GM21786 (cell line): Measurements from ENCODE around the gene GFI1.
A peak's percentile ranks its signal among the peaks of the same experiment; 100 is the strongest.

Experiments used
- ATAC-seq: cut with Tn5 transposase; IDR thresholded peaks from one replicate; pipeline ENCODE4 v1.9.1; 2021; ENCODE audit not compliant: unreplicated experiment

Gene GFI1

GRCh38 chr1:92488832-92489231 lies 2.1 kb upstream of the GFI1 start:
- ATAC-seq, result no peak

- ATAC-seq, result no peak
Observed at GRCh38 chr1:92488416-92488815, 1.7 kb upstream of the GFI1 start.

GRCh38 chr1:92487078-92487605 lies 417 bp upstream of the GFI1 start:
- no peak for ATAC-seq

GRCh38 chr1:92485381-92486250 lies 1.1 kb downstream of the GFI1 start:
- ATAC-seq, result peak; percentile 41

GRCh38 chr1:92484472-92485380 lies 2.0 kb downstream of the GFI1 start:
- ATAC-seq, result peak; percentile 20

GRCh38 chr1:92483610-92484471 lies 2.9 kb downstream of the GFI1 start:
- peak; percentile 10 for ATAC-seq

GRCh38 chr1:92482665-92483609 lies 3.8 kb downstream of the GFI1 start:
- ATAC-seq, result no peak

- ATAC-seq, result no peak
Observed at GRCh38 chr1:92481971-92482664, 4.6 kb downstream of the GFI1 start.

GRCh38 chr1:92481599-92481925 lies 5.2 kb downstream of the GFI1 start:
- no peak for ATAC-seq

- ATAC-seq, result no peak
Observed at GRCh38 chr1:92480813-92481598, 5.7 kb downstream of the GFI1 start.

GRCh38 chr1:92480200-92480812 lies 6.4 kb downstream of the GFI1 start:
- no peak for ATAC-seq

GRCh38 chr1:92479587-92479986 lies 7.1 kb downstream of the GFI1 start:
- no peak for ATAC-seq

GRCh38 chr1:92478393-92478792 lies 8.3 kb downstream of the GFI1 start:
- ATAC-seq, result no peak

GRCh38 chr1:92476071-92476631 lies 10.6 kb downstream of the GFI1 start:
- no peak for ATAC-seq

GRCh38 chr1:92475029-92475428 lies 11.7 kb downstream of the GFI1 start:
- ATAC-seq, result no peak

- peak; percentile 75 for ATAC-seq
Observed at GRCh38 chr1:92473781-92474495, 12.8 kb downstream of the GFI1 start.

GRCh38 chr1:92470216-92470615 lies 16.5 kb downstream of the GFI1 start:
- ATAC-seq, result no peak
